ENCODE results near the gene NAB2. TPM values are rescaled to one million over a fixed set of nuclear protein-coding genes. Genes with fewer than 3 reads are reported as not detected.

The NAB2 gene
- total and polyA plus RNA-seq, 5 donors from 2014 or later, result 0.31 to 7.5 (median 1.1) TPM

DNA sequence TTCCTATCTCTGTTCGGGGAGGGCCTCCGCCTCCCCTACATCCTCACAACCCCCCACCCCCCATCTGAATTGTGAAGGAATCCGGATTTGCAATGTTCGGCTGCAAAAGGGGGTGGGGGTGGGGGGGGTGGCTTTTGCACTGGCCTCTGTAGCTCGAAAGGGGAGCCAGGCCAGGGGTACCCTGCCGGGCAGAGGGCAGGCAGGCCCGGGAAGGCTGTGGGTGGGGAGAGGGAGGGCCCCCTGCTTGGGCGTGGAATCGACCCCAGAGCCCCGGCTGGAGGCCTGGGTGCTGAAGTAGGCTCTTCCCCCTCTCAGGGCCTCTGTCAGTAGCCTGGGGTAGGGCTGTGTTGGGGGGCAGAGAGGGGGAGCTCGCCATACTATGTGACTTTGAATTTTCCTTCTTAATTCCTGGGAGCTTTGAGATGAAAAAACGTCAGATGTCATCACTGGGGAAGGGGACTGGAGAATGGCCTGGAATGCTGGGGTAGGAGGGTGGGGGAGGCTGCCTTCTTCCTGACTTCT is 40.5 kb downstream of the NAB2 start:
- DNase-seq (no peak), ATAC-seq (ENCODE audit: low read depth in 2 of 2) (no peak)
- no peak overlapping the region for H3K27ac Mint-ChIP-seq
- Histone ChIP-seq H3K9me3 (ENCODE audit: control insufficient read depth in 2 of 2, low read length in 2 of 2) (no peaks in the 10 kb centered on the region), H3K27me3 (ENCODE audit: control insufficient read depth, insufficient read depth, low read length) (peaks cover 7% of the 10 kb centered on the region), H3K36me3 (ENCODE audit: control insufficient read depth, insufficient read depth, low read length) (no peaks in the 10 kb centered on the region), H3K27ac (ENCODE audit: insufficient read depth, low read length, poor library complexity, severe bottlenecking) (no peak overlapping the region), H3K4me1 (ENCODE audit: control insufficient read depth, insufficient read depth, low read length, poor library complexity, severe bottlenecking) (peaks cover 22% of the 10 kb centered on the region), H3K4me3 (ENCODE audit: low read depth, low read length) (no peak overlapping the region)
- peaks cover 0 to 26% (median 11%) of the 10 kb centered on the region in 4 donors for H3K4me1 Mint-ChIP-seq
- H3K4me3 Mint-ChIP-seq, result peak overlapping the region; percentile 74 to 93 (median 82)
- H3K36me3 Mint-ChIP-seq, result no peaks in the 10 kb centered on the region
- no peaks in the 10 kb centered on the region for H3K9me3 Mint-ChIP-seq
- H3K27me3 Mint-ChIP-seq, result peaks cover 49% of the 10 kb centered on the region

- H3K36me3 Mint-ChIP-seq, result no peaks in the 10 kb centered on the region
- Histone ChIP-seq H3K9me3 (ENCODE audit: control insufficient read depth in 2 of 2, low read length in 2 of 2) (no peaks in the 10 kb centered on the region), H3K27me3 (ENCODE audit: control insufficient read depth, insufficient read depth, low read length) (peaks cover 3% of the 10 kb centered on the region), H3K4me1 (ENCODE audit: control insufficient read depth, insufficient read depth, low read length, poor library complexity, severe bottlenecking) (peaks cover 22% of the 10 kb centered on the region), H3K27ac (ENCODE audit: insufficient read depth, low read length, poor library complexity, severe bottlenecking) (no peak overlapping the region), H3K36me3 (ENCODE audit: control insufficient read depth, insufficient read depth, low read length) (no peaks in the 10 kb centered on the region), H3K4me3 (ENCODE audit: low read depth, low read length) (no peak overlapping the region)
- H3K4me1 Mint-ChIP-seq, result peaks cover 0 to 25% (median 9%) of the 10 kb centered on the region in 4 donors
- no peak for DNase-seq
- peak overlapping the region; percentile 74 to 93 (median 82) for H3K4me3 Mint-ChIP-seq
- H3K27me3 Mint-ChIP-seq, result peaks cover 44% of the 10 kb centered on the region
- no peaks in the 10 kb centered on the region for H3K9me3 Mint-ChIP-seq
- peak overlapping the region in 1 of 3 donors; percentile 83 for H3K27ac Mint-ChIP-seq
- ATAC-seq (ENCODE audit: low read depth in 2 of 2), result no peak
Observed at GRCh38 chr12:57129889-57130288, 41.0 kb downstream of the NAB2 start.

- peak overlapping the region in 1 of 3 donors; percentile 73 for H3K27ac Mint-ChIP-seq
Observed at GRCh38 chr12:57130941-57131340, 42.0 kb downstream of the NAB2 start.

GRCh38 chr12:57131896-57132744 is 43.2 kb downstream of the NAB2 start:
- H3K36me3 ChIP-seq (ENCODE audit: control insufficient read depth, insufficient read depth, low read length), result no peaks in the 10 kb centered on the region
- ATAC-seq (ENCODE audit: low read depth in 2 of 2) (no peak), DNase-seq (no peak)
- H3K4me1 ChIP-seq (ENCODE audit: control insufficient read depth, insufficient read depth, low read length, poor library complexity, severe bottlenecking), result peaks cover 19% of the 10 kb centered on the region
- Mint-ChIP-seq H3K9me3 (no peaks in the 10 kb centered on the region), H3K36me3 (no peaks in the 10 kb centered on the region), H3K4me1 (peaks cover 0 to 20% (median 4%) of the 10 kb centered on the region in 4 donors), H3K27me3 (peaks cover 29% of the 10 kb centered on the region), H3K27ac (peak overlapping the region in 2 of 3 donors; percentile 4 to 23), H3K4me3 (peak overlapping the region in 1 of 4 donors; percentile 45)
- no peak overlapping the region for H3K27ac ChIP-seq (ENCODE audit: insufficient read depth, low read length, poor library complexity, severe bottlenecking)
- no peak overlapping the region for H3K4me3 ChIP-seq (ENCODE audit: low read depth, low read length)
- H3K27me3 ChIP-seq (ENCODE audit: control insufficient read depth, insufficient read depth, low read length), result peaks cover under 1% of the 10 kb centered on the region
- H3K9me3 ChIP-seq (ENCODE audit: control insufficient read depth in 2 of 2, low read length in 2 of 2), result no peaks in the 10 kb centered on the region

More at GRCh38 chr12:57130941-57131340, 42.0 kb downstream of the NAB2 start:
- no peak for ATAC-seq (ENCODE audit: low read depth in 2 of 2)
- H3K4me1 Mint-ChIP-seq, result peaks cover 0 to 25% (median 8%) of the 10 kb centered on the region in 4 donors
- no peaks in the 10 kb centered on the region for H3K36me3 ChIP-seq (ENCODE audit: control insufficient read depth, insufficient read depth, low read length)
- H3K27me3 Mint-ChIP-seq, result peaks cover 37% of the 10 kb centered on the region
- no peaks in the 10 kb centered on the region for H3K36me3 Mint-ChIP-seq
- peaks cover 3% of the 10 kb centered on the region for H3K27me3 ChIP-seq (ENCODE audit: control insufficient read depth, insufficient read depth, low read length)
- H3K9me3 Mint-ChIP-seq, result no peaks in the 10 kb centered on the region
- no peak overlapping the region for H3K4me3 ChIP-seq (ENCODE audit: low read depth, low read length)
- no peak for DNase-seq
- H3K27ac ChIP-seq (ENCODE audit: insufficient read depth, low read length, poor library complexity, severe bottlenecking), result no peak overlapping the region
- no peaks in the 10 kb centered on the region for H3K9me3 ChIP-seq (ENCODE audit: control insufficient read depth in 2 of 2, low read length in 2 of 2)
- H3K4me1 ChIP-seq (ENCODE audit: control insufficient read depth, insufficient read depth, low read length, poor library complexity, severe bottlenecking), result peaks cover 22% of the 10 kb centered on the region
- peak overlapping the region in 2 of 4 donors; percentile 6 to 33 for H3K4me3 Mint-ChIP-seq

GRCh38 chr12:57133013-57133569 is 44.2 kb downstream of the NAB2 start:
- no peak overlapping the region for H3K27ac Mint-ChIP-seq
- no peak overlapping the region for H3K4me3 ChIP-seq (ENCODE audit: low read depth, low read length)

DNA sequence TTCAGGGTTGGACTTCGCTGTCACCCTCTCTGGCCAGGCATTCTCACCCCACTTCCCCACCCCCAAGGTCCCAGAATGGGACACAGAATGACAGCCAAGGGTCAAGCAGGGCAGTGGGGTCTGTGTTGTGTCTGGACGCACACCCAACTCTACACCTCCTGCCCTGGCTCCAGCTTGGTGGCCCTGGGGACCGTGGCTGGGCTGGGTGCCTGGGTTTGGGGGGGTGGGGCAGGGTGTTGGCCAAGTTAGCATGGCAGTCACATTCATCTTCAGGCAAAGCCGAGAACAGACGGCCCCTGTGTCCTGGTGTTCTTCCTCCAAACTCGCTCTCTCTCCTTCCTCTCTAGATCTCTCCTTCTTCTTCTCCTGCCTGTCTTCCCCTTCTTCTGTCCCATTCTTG is 45.0 kb downstream of the NAB2 start:
- ATAC-seq (ENCODE audit: low read depth in 2 of 2), result no peak
- Mint-ChIP-seq H3K9me3 (no peaks in the 10 kb centered on the region), H3K4me1 (peaks cover 0 to 12% (median 3%) of the 10 kb centered on the region in 4 donors), H3K27me3 (peaks cover 26% of the 10 kb centered on the region), H3K36me3 (no peaks in the 10 kb centered on the region), H3K27ac (no peak overlapping the region), H3K4me3 (no peak overlapping the region)
- no peaks in the 10 kb centered on the region for H3K27me3 ChIP-seq (ENCODE audit: control insufficient read depth, insufficient read depth, low read length)
- no peaks in the 10 kb centered on the region for H3K9me3 ChIP-seq (ENCODE audit: control insufficient read depth in 2 of 2, low read length in 2 of 2)
- H3K4me1 ChIP-seq (ENCODE audit: control insufficient read depth, insufficient read depth, low read length, poor library complexity, severe bottlenecking), result peaks cover 3% of the 10 kb centered on the region
- DNase-seq, result no peak
- no peak overlapping the region for H3K27ac ChIP-seq (ENCODE audit: insufficient read depth, low read length, poor library complexity, severe bottlenecking)
- H3K36me3 ChIP-seq (ENCODE audit: control insufficient read depth, insufficient read depth, low read length), result no peaks in the 10 kb centered on the region
- H3K4me3 ChIP-seq (ENCODE audit: low read depth, low read length), result no peak overlapping the region

More at GRCh38 chr12:57133013-57133569, 44.2 kb downstream of the NAB2 start:
- peaks cover 0 to 15% (median 3%) of the 10 kb centered on the region in 4 donors for H3K4me1 Mint-ChIP-seq
- H3K9me3 ChIP-seq (ENCODE audit: control insufficient read depth in 2 of 2, low read length in 2 of 2), result no peaks in the 10 kb centered on the region
- no peak overlapping the region for H3K4me3 Mint-ChIP-seq
- no peaks in the 10 kb centered on the region for H3K36me3 ChIP-seq (ENCODE audit: control insufficient read depth, insufficient read depth, low read length)
- H3K27me3 ChIP-seq (ENCODE audit: control insufficient read depth, insufficient read depth, low read length), result no peaks in the 10 kb centered on the region
- H3K9me3 Mint-ChIP-seq, result no peaks in the 10 kb centered on the region
- DNase-seq (no peak), ATAC-seq (ENCODE audit: low read depth in 2 of 2) (no peak)
- peaks cover 9% of the 10 kb centered on the region for H3K4me1 ChIP-seq (ENCODE audit: control insufficient read depth, insufficient read depth, low read length, poor library complexity, severe bottlenecking)
- H3K36me3 Mint-ChIP-seq, result no peaks in the 10 kb centered on the region
- H3K27me3 Mint-ChIP-seq, result peaks cover 26% of the 10 kb centered on the region
- H3K27ac ChIP-seq (ENCODE audit: insufficient read depth, low read length, poor library complexity, severe bottlenecking), result no peak overlapping the region

DNA sequence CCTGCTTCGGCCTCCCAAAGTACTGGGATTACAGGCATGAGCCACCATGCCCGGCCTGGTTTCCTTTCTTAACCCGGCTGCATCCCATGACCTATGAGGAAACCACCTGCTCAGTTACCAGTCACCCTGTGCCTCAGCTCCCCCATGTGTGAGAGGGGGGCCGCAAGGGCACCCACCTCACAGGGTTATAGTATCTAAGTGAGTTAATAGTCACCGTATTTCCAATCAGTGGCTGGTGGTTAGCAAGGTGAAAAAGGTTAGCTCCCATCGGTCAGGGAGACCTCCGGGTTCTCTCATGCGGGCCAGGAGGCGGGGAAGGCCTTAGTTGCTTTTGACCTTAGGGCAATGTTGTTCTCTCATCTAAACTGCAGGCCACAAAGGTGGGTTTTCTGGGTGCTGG is 46.0 kb downstream of the NAB2 start:
- DNase-seq (no peak), ATAC-seq (ENCODE audit: low read depth in 2 of 2) (no peak)
- Histone ChIP-seq H3K27me3 (ENCODE audit: control insufficient read depth, insufficient read depth, low read length) (no peaks in the 10 kb centered on the region), H3K9me3 (ENCODE audit: control insufficient read depth in 2 of 2, low read length in 2 of 2) (no peaks in the 10 kb centered on the region), H3K27ac (ENCODE audit: insufficient read depth, low read length, poor library complexity, severe bottlenecking) (no peak overlapping the region), H3K36me3 (ENCODE audit: control insufficient read depth, insufficient read depth, low read length) (no peaks in the 10 kb centered on the region), H3K4me1 (ENCODE audit: control insufficient read depth, insufficient read depth, low read length, poor library complexity, severe bottlenecking) (no peaks in the 10 kb centered on the region), H3K4me3 (ENCODE audit: low read depth, low read length) (no peak overlapping the region)
- no peaks in the 10 kb centered on the region for H3K9me3 Mint-ChIP-seq
- no peak overlapping the region for H3K4me3 Mint-ChIP-seq
- H3K27ac Mint-ChIP-seq, result no peak overlapping the region
- peaks cover 21% of the 10 kb centered on the region for H3K27me3 Mint-ChIP-seq
- H3K36me3 Mint-ChIP-seq, result peaks cover 4% of the 10 kb centered on the region
- H3K4me1 Mint-ChIP-seq, result peaks cover 0 to 7% (median under 1%) of the 10 kb centered on the region in 4 donors

Measured in CD4-positive, CD25-positive, alpha-beta regulatory T cell (primary cell).